A549 (cell line): Measurements from ENCODE around the gene DNPEP. TPM values are rescaled to one million over a fixed set of nuclear protein-coding genes. Genes with fewer than 3 reads are reported as not detected.
A peak's percentile ranks its signal among the peaks of the same experiment; 100 is the strongest.

Source experiments
- ATAC-seq, 2 experiments: fragments of 200-7000 bp in 1 of 2; fragments of >200 bp in 1 of 2; cut with Nextera tagmentation in 1 of 2; cut with Tn5 transposase in 1 of 2; 3 replicates each; pipeline versions ENCODE4 v1.8.0 to v1.9.1; 2018 to 2020; ENCODE audit warnings: mild to moderate bottlenecking in 1 of 2, moderate library complexity in 1 of 2
- CTCF ChIA-PET: fragments of 300-600 bp; sonication (Branson Sonifier 250); formaldehyde crosslinking; extraction: SDS; loops from one replicate; lab custom pipeline; 2021; ENCODE audit warnings: antibody characterized with exemption, inconsistent platforms; lab: Yijun Ruan, JAX
- POLR2A ChIA-PET: fragments of 350-600 bp; formaldehyde crosslinking; extraction: SDS; loops from one replicate; lab custom pipeline; 2021; ENCODE audit warnings: antibody characterized with exemption, inconsistent platforms; lab: Yijun Ruan, JAX
- DNase-seq, 2 experiments: peaks; one replicate each; pipeline versions ENCODE4 v3.0.0 to v3.0.0-alpha.2; 2011 to 2016; ENCODE audit warnings: low read depth in 1 of 2, low spot score in 1 of 2
- FAIRE-seq: peaks from 2 replicates; lab custom pipeline; 2011; peaks lifted over from hg19 to GRCh38; lab: Jason Lieb, UNC
- H3K27ac ChIP-seq, 2 experiments: fragments of >200 bp; sonication (Bioruptor Twin); formaldehyde crosslinking; 3 replicates each; pipeline ENCODE4 v1.5.1; 2016 to 2017
- H3K4me1 ChIP-seq: fragments of >200 bp; sonication (Bioruptor Twin); formaldehyde crosslinking; 3 replicates; pipeline ENCODE4 v1.6.1; 2016
- H3K4me2 ChIP-seq: fragments of >200 bp; sonication (Bioruptor Twin); formaldehyde crosslinking; 3 replicates; pipeline ENCODE4 v1.6.1; 2016
- H3K4me3 ChIP-seq: fragments of >200 bp; sonication (Bioruptor Twin); formaldehyde crosslinking; 3 replicates; pipeline ENCODE4 v1.5.1; 2016
- H3K9me3 ChIP-seq: fragments of >200 bp; sonication (Bioruptor Twin); formaldehyde crosslinking; 3 replicates; pipeline ENCODE4 v1.6.1; 2016
- BCL3 ChIP-seq: fragments of >200 bp; sonication (Bioruptor Twin); formaldehyde crosslinking; IDR thresholded peaks from 3 replicates; pipeline ENCODE4 v1.6.1; 2016
- CBX8 ChIP-seq: fragments of 200-600 bp; sonication (generic); IDR thresholded peaks from 2 replicates; pipeline ENCODE4 v1.6.1; 2016
- CEBPB ChIP-seq, 2 experiments: fragments of >200 bp in 1 of 2; sonication (Bioruptor Twin) in 1 of 2; formaldehyde crosslinking in 1 of 2; IDR thresholded peaks; 2 replicates each; pipeline ENCODE4 v1.6.1; 2012 to 2016
- CHD2 ChIP-seq: fragments of 150-350 bp; IDR thresholded peaks from 2 replicates; pipeline ENCODE4 v1.6.1; 2014; ENCODE audit warnings: low read length; ENCODE audit not compliant: partially characterized antibody
- E2F6 ChIP-seq: IDR thresholded peaks from 2 replicates; pipeline ENCODE4 v1.6.1; 2012; ENCODE audit warnings: low read depth, borderline replicate concordance
- EHMT2 ChIP-seq: fragments of 200-600 bp; sonication (generic); IDR thresholded peaks from 2 replicates; pipeline ENCODE4 v1.6.1; 2016; ENCODE audit warnings: antibody characterized with exemption, low read depth, mild to moderate bottlenecking, moderate library complexity
- ELK1 ChIP-seq: fragments of 150-350 bp; IDR thresholded peaks from 2 replicates; pipeline ENCODE4 v1.6.1; 2014; ENCODE audit warnings: low read depth, mild to moderate bottlenecking, low read length
- EP300 ChIP-seq, 2 experiments: fragments of >200 bp; sonication (Bioruptor Twin); formaldehyde crosslinking; IDR thresholded peaks; 2 replicates in 1 of 2; 3 replicates in 1 of 2; pipeline ENCODE4 v1.6.1; 2016 to 2017
- FOSL2 ChIP-seq, 2 experiments: fragments of 450-650 bp in 1 of 2; fragments of >200 bp in 1 of 2; sonication (Bioruptor Twin) in 1 of 2; formaldehyde crosslinking; IDR thresholded peaks; 2 replicates each; pipeline versions ENCODE4 v1.5.0 to v1.6.1; 2016 to 2020; ENCODE audit warnings: mild to moderate bottlenecking in 1 of 2, moderate library complexity in 1 of 2
- FOXS1 ChIP-seq: fragments of 250-450 bp; sonication (Bioruptor Pico); IDR thresholded peaks from 2 replicates; pipeline ENCODE4 v1.5.0; 2020; ENCODE audit warnings: mild to moderate bottlenecking, moderate library complexity
- GATA3 ChIP-seq: IDR thresholded peaks from 2 replicates; pipeline ENCODE4 v1.6.1; 2012; ENCODE audit warnings: borderline replicate concordance
- HOXA7 ChIP-seq: fragments of 250-450 bp; sonication (Bioruptor Pico); IDR thresholded peaks from 2 replicates; pipeline ENCODE4 v1.5.0; 2020; ENCODE audit warnings: mild to moderate bottlenecking, moderate library complexity
- HOXB5 ChIP-seq: fragments of 250-450 bp; sonication (Bioruptor Pico); IDR thresholded peaks from 2 replicates; pipeline ENCODE4 v1.5.0; 2020; ENCODE audit warnings: mild to moderate bottlenecking, moderate library complexity
- JUN ChIP-seq, 2 experiments: fragments of >200 bp; sonication (Bioruptor Twin); formaldehyde crosslinking; IDR thresholded peaks; 2 replicates in 1 of 2; 3 replicates in 1 of 2; pipeline ENCODE4 v1.6.1; 2016 to 2017
- JUNB ChIP-seq: fragments of >200 bp; sonication (Bioruptor Twin); formaldehyde crosslinking; IDR thresholded peaks from 2 replicates; pipeline ENCODE4 v1.6.1; 2016
- KDM1A ChIP-seq: fragments of 200-600 bp; sonication (generic); IDR thresholded peaks from 2 replicates; pipeline ENCODE4 v1.6.1; 2016; ENCODE audit warnings: low read depth, mild to moderate bottlenecking
- KDM5A ChIP-seq: fragments of 200-600 bp; sonication (generic); IDR thresholded peaks from 2 replicates; pipeline ENCODE4 v1.6.1; 2016; ENCODE audit warnings: antibody characterized with exemption, mild to moderate bottlenecking
- MAFK ChIP-seq: fragments of 450-650 bp; IDR thresholded peaks from 2 replicates; pipeline ENCODE4 v1.6.1; 2014; ENCODE audit not compliant: partially characterized antibody
- MAX ChIP-seq: IDR thresholded peaks from 2 replicates; pipeline ENCODE4 v1.6.1; 2012
- MAZ ChIP-seq: fragments of 150-350 bp; IDR thresholded peaks from 2 replicates; pipeline ENCODE4 v1.6.1; 2014; ENCODE audit warnings: antibody characterized with exemption, low read depth, low read length, borderline replicate concordance
- NPAS2 ChIP-seq: fragments of 250-450 bp; sonication (Bioruptor Pico); IDR thresholded peaks from 2 replicates; pipeline ENCODE4 v1.8.0; 2022; ENCODE audit warnings: mild to moderate bottlenecking, moderate library complexity, borderline replicate concordance
- NR3C1 ChIP-seq: fragments of >200 bp; sonication (Bioruptor Twin); formaldehyde crosslinking; IDR thresholded peaks from 3 replicates; pipeline ENCODE4 v1.6.1; 2017
- PBX3 ChIP-seq: IDR thresholded peaks from 2 replicates; pipeline ENCODE4 v1.6.1; 2012
- PHF8 ChIP-seq: fragments of 200-600 bp; sonication (generic); IDR thresholded peaks from 2 replicates; pipeline ENCODE4 v1.6.1; 2016; ENCODE audit warnings: low read depth, mild to moderate bottlenecking, antibody characterized with exemption, moderate library complexity, borderline replicate concordance
- POLR2A ChIP-seq: IDR thresholded peaks from 2 replicates; pipeline ENCODE4 v1.6.1; 2012; ENCODE audit warnings: mild to moderate bottlenecking, low read length
- RARB ChIP-seq: fragments of 250-450 bp; sonication (Bioruptor Pico); IDR thresholded peaks from 2 replicates; pipeline ENCODE4 v1.8.0; 2021; ENCODE audit warnings: mild to moderate bottlenecking, moderate library complexity
- SREBF2 ChIP-seq: fragments of 450-650 bp; IDR thresholded peaks from 2 replicates; pipeline ENCODE4 v1.6.1; 2014; ENCODE audit warnings: mild to moderate bottlenecking, moderate library complexity
- TFCP2L1 ChIP-seq: fragments of 250-450 bp; sonication (Bioruptor Pico); IDR thresholded peaks from 2 replicates; pipeline ENCODE4 v1.5.0; 2021; ENCODE audit warnings: mild to moderate bottlenecking
- USF2 ChIP-seq: fragments of 450-650 bp; IDR thresholded peaks from 2 replicates; pipeline ENCODE4 v1.6.1; 2014; ENCODE audit warnings: antibody characterized with exemption
- ZFP36 ChIP-seq: fragments of 450-650 bp; IDR thresholded peaks from 2 replicates; pipeline ENCODE4 v1.6.1; 2014; ENCODE audit warnings: borderline replicate concordance; ENCODE audit not compliant: partially characterized antibody
- ZNF302 ChIP-seq: fragments of 250-450 bp; sonication (Bioruptor Pico); IDR thresholded peaks from 2 replicates; pipeline ENCODE4 v1.9.0; 2021; ENCODE audit warnings: inconsistent platforms, mild to moderate bottlenecking, moderate library complexity
- WGBS: methylation state at CpG from one replicate; pipeline ENCODE4 v1.1.6; 2017; ENCODE audit errors: missing lambda C conversion rate; 5-methylcytosine and 5-hydroxymethylcytosine counted together
- polyA minus RNA-seq: library from RNA; depleted of rRNA, polyadenylated mRNA; stranded (reverse); fragments of >200 nt; gene quantifications from 2 replicates; pipeline ENCODE4 v1.2.3, GENCODE V29; 2011; rRNA and poly(A)+ RNA removed
- polyA plus RNA-seq, 4 experiments: library from polyadenylated mRNA; depleted of rRNA in 3 of 4; stranded (reverse); fragments of >200 nt; fragmentation: RNase III in 1 of 4; extraction: RNeasy Plus Mini Kit Qiagen cat#74134 plus additional on column Dnase treatment in 1 of 4; gene quantifications; 2 replicates in 3 of 4; 3 replicates in 1 of 4; pipeline ENCODE4 v1.2.3, GENCODE V29; 2011 to 2017

DNPEP gene
- polyA plus RNA-seq (2011; rRNA removed) (29.0 and 38.4 TPM in 2 replicates), polyA plus RNA-seq (2017; fragmentation: RNase III; extraction: RNeasy Plus Mini Kit Qiagen cat#74134 plus additional on column Dnase treatment) (40.8 to 42.8 TPM (median 40.9 TPM) in 3 replicates), polyA minus RNA-seq (54.4 and 63.2 TPM in 2 replicates)
- 73.2 and 84.2 TPM in 2 replicates for polyA plus RNA-seq (2012; cell fraction: cytosol; rRNA removed)
- 159 and 164 TPM in 2 replicates for polyA plus RNA-seq (2012; cell fraction: nucleus; rRNA removed)

- POLR2A ChIA-PET: interaction anchor here (0.6 to 2.1 kb wide), 16 partner anchors 11 to 385 kb away, joined by 3 to 16 read pairs (median 4); partner anchors contain the start of genes GLB1L, GMPPA, STK11IP and STK16
- no peak for TF ChIP-seq GATA3
- no peak for TF ChIP-seq BCL3
- no peak for TF ChIP-seq MAFK
- no peak for TF ChIP-seq NPAS2 (CRISPR knock-in tag)
- no peak for TF ChIP-seq KDM1A
- TF ChIP-seq TFCP2L1: no peak
- TF ChIP-seq PHF8: peak; percentile 90
- TF ChIP-seq HOXB5 (CRISPR knock-in tag): no peak
- no peak for TF ChIP-seq EP300 (IDR thresholded peaks at IDR 0.05)
- TF ChIP-seq HOXA7: no peak
- no peak for TF ChIP-seq ZFP36
- TF ChIP-seq CHD2: peak; percentile 5
- no peak for TF ChIP-seq E2F6
- peak; percentile 72 for TF ChIP-seq USF2
- no peak for TF ChIP-seq CEBPB (IDR thresholded peaks at IDR 0.05)
- no peak for TF ChIP-seq RARB (CRISPR knock-in tag)
- no peak for TF ChIP-seq CBX8
- no peak for TF ChIP-seq EHMT2
- peak; percentile 36 for TF ChIP-seq MAX
- peak; percentile 17 for TF ChIP-seq POLR2A
- no peak for TF ChIP-seq NR3C1
- TF ChIP-seq KDM5A: no peak
- peak in 1 of 2 experiments; percentile 61; a peak in 2 of 5 replicates for TF ChIP-seq JUN (IDR thresholded peaks at IDR 0.05)
- TF ChIP-seq ZNF302 (CRISPR knock-in tag): no peak
- 0 out of 2 replicates have a peak, but pooled peaks have one; percentile 24 for TF ChIP-seq MAZ
- CTCF ChIA-PET: interaction anchor here (0.5 to 7.7 kb wide), 14 partner anchors 9 to 494 kb away, joined by 3 to 90 read pairs (median 4); no protein-coding TSS in a partner anchor
- Histone ChIP-seq H3K4me3 (peak within 1 kb of the TSS; percentile 99), H3K4me1 (peaks cover 9% of the 10 kb centered on the region), H3K9me3 (no peaks in the 10 kb centered on the region), H3K4me2 (peak within 1 kb of the TSS; percentile 99), H3K27ac (peak within 1 kb of the TSS; percentile 96 to 97)
- DNase-seq (peak; percentile 76 to 94), ATAC-seq (peak; percentile 64 to 83), FAIRE-seq (no peak)
- WGBS: 3% methylated on average over 19 of the region's 76 CpGs
Observed at GRCh38 chr2:219387306-219388120, at the start of gene DNPEP. Gene DNPEP, minus strand, starts transcription at chr2:219387912. Its CDS starts 118 bp downstream, at chr2:219387794.

- POLR2A ChIA-PET: interaction anchor here (0.8 kb wide), 1 partner anchor 49 kb away, joined by 3 read pairs; the partner anchor contains the start of gene DNPEP
- WGBS: 86% methylated on average over 3 of the region's 3 CpGs
- CTCF ChIA-PET: interaction anchor here (0.6 to 89.4 kb wide), 7 partner anchors 9 to 253 kb away, joined by 3 to 3291 read pairs (median 4); partner anchors contain the start of genes ASIC4, CHPF, GMPPA and TMEM198
- TF ChIP-seq CBX8 (no peak), MAZ (no peak), CEBPB (IDR thresholded peaks at IDR 0.05) (no peak), PBX3 (no peak), ELK1 (no peak), FOXS1 (CRISPR knock-in tag) (no peak), PHF8 (no peak), KDM1A (no peak), FOSL2 (IDR thresholded peaks at IDR 0.05) (no peak), FOSL2 (CRISPR knock-in tag; IDR thresholded peaks at IDR 0.05) (no peak), USF2 (no peak), JUNB (no peak), SREBF2 (no peak)
Observed at GRCh38 chr2:219437141-219437540, 49.4 kb upstream of the DNPEP start.

More at GRCh38 chr2:219437141-219437540, 49.4 kb upstream of the DNPEP start:
- ATAC-seq: no peak
- Histone ChIP-seq H3K4me2 (no peak overlapping the region), H3K27ac (no peak overlapping the region), H3K4me1 (peaks cover 11% of the 10 kb centered on the region), H3K4me3 (no peak overlapping the region), H3K9me3 (no peaks in the 10 kb centered on the region)
- no peak for FAIRE-seq
- DNase-seq: no peak
